NCI-H1417 (cell line): ENCODE results near the gene TRAF4.

Experiments
- DNase-seq, 3 experiments: peaks; one replicate each; lab custom pipeline; 2025; lab: John Stamatoyannopoulos, UW

TRAF4 gene, protein sequence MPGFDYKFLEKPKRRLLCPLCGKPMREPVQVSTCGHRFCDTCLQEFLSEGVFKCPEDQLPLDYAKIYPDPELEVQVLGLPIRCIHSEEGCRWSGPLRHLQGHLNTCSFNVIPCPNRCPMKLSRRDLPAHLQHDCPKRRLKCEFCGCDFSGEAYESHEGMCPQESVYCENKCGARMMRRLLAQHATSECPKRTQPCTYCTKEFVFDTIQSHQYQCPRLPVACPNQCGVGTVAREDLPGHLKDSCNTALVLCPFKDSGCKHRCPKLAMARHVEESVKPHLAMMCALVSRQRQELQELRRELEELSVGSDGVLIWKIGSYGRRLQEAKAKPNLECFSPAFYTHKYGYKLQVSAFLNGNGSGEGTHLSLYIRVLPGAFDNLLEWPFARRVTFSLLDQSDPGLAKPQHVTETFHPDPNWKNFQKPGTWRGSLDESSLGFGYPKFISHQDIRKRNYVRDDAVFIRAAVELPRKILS

DNA sequence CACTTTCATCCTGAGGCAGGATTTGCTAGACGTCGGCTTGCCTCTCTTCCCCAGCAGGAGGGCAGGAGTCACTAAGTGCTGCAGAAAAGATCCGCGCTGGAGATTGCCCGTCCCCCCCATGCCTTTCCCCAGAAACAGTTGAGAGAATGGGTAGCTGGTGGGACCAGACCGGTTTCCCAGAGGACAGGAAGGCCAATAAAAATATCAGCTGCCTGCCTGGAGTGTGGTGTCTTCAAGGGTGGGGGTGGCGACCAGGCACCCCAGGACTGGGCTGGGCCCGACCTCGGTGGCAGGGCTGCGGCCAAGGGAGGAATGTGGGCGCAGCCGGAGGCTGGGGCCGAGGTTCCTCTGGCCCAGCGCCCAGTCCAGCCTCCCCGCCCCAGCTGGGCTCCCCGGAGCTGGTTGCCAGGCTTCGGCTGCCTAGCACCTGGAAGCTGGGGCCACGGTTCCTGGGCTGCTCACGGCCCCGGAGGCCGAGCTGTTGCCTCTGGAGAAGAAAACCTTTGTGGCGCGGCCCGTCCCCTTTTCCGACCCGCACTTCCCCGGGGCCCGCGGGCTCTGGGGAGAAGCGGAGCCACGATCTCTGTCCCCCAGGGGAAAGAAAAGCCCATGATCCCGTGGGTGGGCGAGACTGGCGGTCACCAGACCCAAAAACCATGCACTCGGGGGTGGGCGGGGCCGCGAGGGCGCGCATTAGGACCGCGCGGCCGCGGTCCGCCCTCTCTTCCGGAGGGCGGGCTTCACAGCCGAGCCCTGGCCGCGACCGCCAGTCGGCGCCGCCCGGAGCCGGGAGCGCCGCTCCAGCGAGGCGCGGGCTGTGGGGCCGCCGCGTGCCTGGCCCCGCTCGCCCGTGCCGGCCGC, at the start of gene TRAF4:
Gene TRAF4 (plus strand): TSS at position 769 of the 861 bp plus-strand sequence. CDS start 102 bp downstream, outside the sequence.
- DNase-seq: peak; percentile 85 to 97 (median 94)

DNA sequence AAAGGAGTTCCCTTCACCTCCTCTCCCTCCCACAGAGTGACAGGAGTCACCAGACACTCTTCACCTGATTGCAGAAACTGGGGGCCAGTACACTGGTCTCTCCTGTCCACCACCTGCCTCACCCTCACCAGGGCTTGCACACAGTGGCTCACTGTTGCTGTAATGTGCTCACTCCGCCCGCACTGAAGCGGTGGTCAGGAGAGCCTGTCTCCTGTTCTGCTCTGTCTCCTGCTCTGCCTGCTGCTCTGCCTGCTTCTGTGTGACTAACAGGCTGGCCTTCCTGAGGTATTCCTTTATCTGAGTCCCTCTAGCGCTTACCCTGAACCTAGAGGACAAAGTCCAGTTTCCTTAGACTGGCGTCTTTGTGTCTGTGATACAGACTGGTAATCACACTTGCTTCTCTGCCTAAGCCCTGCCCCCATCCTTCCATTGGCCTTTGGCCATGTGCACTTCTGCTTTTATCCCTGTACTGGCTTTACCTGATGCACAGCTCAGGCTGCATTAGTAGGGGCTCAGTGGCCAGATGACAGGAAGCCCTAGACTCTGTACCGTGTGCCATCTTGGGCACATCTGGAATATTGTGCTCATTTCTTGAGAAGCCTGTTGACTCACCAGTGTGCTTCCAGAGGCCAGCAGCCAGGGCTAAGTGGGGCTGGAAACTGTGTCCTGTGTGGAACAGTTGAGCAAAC, 45.4 kb upstream of the TRAF4 start:
- no peak for DNase-seq

DNA sequence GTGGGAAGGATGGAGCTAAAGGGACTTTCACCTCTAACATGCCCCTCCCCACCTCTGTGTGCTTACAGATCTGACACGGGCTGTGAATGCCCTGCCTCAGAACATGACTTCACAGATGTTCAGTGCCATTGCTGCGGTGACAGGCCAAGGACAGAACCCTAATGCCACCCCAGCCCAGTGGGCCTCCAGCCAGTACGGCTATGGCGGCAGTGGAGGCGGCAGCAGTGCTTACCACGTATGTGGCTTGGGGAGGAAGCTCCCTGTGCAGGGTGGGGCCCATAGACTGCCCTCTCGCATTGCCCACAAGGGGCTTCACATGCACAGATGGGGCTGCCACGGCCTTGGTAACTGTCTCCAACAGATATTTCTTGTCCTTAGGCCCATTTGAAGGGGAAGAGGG, 43.5 kb upstream of the TRAF4 start:
- DNase-seq: no peak

DNA sequence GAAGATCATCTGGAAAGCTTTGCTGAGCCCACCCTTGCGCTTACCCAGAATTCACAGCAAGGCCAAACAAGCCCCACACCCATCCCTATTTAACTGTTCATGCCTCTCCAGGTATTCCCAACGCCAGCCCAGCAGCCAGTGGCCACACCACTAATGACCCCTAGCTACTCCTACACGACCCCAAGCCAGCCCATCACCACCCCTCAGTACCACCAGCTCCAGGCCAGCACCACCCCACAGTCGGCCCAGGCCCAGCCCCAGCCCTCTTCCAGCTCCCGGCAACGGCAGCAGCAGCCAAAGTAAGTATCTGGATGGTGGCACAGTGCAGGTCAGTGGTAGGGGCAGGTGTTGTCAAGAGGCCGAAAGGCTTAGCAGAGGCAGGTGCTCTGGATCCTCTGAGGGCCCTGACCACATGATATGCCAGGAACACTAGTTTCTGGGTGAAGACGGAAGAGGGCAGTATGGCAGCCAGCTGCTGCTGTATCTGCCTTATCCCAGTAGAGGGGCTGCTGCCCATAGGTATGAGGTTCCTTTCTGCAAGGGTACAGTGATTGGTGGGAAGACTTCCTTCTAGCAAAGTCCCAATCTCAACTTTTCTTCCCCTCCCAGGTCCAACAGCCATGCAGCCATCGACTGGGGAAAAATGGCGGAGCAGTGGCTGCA, 42.9 kb upstream of the TRAF4 start:
- no peak for DNase-seq

DNA sequence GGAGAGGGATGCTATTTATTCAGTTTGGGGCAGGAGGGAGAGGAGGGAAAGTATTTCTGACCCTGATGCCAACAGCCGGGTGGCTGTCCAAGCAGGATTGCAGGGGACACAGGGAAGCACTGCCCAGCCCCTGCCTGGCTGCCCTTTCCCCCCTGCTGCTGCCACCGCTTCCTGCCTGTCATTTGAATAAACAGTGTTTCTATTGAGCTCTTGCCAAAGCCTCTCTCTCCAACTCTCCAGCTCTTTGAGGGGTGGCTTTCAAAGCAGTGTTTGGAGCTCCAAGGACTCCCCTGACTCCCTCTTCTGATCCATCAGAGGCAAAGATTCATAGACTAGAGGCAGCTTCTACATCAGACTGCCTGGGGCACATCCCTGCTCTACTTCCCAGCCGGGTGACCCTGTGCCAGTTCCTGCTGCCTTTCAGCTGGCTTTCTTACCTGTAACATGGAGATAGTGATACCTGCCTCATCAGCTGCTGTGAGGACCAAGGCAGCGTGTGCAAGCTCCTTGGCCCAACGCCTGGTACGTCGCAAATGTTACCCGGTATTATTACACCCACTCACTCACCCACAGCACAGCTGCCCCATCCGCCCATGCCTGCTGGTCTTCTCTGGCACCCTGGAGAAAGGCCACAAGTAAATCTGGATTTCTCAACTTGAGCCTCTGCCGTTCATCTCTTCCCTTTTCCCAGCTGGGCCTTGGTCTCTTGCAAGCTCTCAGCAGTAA, 41.6 kb upstream of the TRAF4 start:
- no peak for DNase-seq

DNA sequence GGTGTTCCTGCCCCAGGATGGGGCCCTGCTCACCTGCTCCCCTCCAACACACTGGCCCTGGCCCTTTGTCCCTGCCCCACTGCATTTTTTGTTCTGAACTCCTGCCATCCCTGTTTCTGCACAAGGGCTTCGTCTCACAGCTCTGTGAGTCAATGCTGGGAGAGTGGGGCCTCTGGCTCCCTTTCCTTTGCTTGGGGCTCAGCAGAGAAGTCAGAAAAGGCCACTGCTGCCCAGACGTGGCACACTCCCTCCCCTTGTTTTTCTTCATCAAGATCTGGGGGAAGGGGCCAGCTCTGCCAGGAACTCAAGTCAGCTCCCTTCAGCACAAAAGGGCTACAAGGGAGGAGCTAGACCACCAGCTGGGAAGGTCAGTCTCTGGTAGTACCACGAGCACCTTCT, 41.1 kb upstream of the TRAF4 start:
- no peak for DNase-seq

DNA sequence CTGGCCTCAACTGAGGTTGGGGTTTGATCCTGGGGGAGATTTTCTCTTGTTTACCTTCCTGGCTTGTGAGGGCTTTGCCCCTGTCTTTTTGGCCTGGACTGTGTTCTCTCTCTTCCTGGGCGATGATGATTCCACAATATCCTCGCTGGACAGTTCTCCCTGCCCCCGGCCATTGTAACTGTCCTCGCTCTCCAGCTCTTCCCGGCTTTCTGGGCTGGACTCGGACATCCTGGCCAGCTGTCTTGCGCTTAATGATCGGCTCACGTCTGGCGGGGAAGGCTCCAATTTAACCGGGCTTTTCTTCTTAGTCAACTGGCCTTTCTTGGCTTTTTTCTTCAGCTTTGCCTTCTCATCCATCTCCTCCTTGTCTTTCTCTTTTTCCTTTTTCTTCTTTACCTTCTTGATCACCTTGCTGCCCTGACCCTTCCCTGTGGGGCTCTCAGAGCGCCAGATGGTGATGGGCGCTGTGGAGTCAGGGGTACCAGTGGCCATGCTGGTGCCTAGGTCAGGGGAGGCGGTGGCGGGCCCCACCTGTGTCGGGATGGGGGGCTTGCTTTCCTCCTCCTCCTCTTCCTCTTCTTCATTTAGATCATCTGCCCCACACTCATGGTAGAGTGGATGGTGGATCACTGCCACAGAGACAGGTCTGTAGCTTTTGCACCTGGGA, 40.1 kb upstream of the TRAF4 start:
- no peak for DNase-seq

DNA sequence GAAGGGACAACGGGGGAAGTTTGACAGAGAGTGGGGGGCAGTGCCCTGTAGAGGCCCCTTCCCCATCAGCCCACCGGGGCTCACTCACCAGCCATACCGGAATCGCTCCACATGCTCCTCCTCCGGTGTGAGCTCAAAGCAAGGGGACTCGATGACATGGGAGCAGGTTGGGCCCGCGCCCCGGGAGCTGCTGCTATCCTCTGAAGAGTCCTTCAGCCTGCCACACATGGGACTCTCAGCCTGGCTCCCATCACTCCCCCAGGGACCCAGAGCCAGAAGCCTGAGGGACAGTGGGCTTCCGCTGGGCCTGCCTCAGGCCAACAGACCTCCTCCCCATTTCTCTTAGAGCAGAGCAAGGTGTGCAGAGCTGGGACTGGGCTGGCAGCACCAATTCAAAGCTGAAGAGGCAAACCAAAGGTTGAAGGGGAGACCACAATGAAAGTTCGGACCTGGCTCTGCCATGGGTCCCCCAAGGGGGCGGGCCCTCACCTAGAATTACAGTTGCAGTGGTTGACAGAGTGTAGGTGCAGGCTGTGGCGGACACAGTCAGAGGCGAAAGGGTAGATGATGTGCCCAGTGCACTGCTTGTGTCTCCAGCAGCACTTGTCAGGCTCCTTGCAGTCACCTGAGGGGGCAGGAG, 39.5 kb upstream of the TRAF4 start:
- DNase-seq: no peak

DNA sequence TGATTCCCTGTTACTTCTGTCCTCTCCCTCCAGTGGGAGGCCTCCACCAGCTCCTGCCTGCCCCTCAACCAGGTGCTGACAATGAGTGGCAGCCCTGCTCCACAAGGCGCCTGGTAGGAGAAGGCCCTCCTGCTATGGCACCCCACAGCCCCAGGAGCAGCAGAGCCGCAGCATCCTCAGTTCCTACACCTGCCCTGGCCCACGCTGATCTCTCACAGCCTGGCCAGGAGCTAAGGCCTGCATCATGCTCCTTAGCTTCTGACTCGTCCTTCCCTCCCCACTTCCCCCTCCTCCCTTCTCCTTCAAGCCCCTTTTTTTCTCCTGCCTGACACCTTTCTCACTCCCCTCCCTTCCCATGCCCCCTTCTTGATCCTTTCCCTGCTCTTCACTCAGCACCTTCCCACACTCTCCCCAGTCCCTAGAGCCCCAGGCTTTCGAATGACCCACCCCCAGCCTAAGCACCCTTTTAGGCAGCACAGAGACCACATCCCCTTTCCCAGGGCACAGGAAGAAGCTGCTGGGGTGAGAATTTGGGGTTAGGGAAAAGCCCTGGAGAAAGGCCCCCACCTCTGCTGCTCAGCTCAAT, 38.6 kb upstream of the TRAF4 start:
- DNase-seq: no peak

DNA sequence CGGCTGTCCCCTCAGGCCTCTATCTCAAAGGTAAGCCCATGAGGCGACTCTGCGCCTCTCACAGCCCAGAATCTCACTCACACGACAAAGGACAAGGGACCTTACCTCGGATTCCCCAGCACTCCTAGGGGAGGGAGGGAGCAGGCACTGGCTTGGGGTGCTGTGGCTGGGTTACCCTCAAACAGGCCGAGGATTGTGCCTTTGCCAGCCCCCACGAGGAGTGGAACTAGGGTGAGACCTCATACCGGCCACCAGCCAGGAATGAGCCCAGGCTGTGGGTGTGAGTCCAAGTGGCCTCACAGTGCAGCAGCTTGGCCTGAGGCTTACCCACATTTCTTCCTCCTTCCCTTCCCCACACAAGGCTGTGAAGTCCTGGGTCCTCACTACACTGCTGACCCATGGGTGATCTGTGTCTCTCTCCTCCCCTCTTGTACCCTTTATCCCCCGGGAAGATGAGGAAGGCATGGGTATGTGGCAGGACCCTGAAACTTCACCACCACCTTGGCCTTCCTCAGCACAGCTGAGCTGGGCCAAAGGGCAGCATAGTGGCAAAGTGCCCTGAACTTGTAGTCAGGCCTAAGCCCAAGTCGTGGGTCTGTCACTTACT, 38.0 kb upstream of the TRAF4 start:
- DNase-seq: no peak

DNA sequence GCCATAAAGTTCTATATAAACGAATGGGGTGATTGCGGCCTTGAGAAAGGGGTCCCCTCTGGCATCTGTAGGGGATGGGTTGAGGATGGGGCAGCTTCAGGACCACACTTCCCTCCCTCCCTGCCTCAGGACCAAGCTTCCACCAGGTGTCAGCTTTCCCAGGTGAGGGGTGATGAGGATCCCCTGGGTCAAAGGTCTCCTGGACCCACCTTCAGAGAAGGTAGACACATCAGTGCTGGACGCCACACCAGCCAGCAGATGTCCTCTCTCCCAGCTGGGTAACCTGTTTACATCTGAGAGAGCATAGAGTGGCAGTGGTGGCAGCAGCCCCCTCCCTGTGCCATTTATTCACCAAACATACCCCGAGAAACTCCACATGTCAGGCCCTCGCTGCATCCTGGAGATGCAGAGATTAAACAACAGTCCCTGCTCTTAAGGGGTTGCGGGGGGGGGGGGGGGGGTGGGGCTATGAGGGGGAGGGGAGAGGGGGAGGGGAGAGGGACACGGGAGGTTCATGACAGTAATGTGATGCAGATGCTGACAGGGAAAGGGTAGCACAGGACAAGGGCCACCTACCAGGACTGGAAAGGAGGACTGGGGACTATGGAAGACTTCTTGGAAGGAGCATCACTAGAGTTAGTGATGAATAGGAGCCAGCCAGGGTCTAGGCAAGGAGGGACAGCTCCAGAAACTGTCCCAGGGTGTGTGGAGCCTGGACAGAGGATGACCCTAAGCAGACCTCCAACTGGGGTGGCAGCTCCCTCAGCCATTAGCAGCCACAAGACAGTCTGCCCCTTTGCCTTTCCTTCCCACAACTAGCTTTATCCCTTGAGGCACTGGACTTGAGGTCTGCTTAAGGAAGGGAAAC, 37.1 kb upstream of the TRAF4 start:
- no peak for DNase-seq

DNA sequence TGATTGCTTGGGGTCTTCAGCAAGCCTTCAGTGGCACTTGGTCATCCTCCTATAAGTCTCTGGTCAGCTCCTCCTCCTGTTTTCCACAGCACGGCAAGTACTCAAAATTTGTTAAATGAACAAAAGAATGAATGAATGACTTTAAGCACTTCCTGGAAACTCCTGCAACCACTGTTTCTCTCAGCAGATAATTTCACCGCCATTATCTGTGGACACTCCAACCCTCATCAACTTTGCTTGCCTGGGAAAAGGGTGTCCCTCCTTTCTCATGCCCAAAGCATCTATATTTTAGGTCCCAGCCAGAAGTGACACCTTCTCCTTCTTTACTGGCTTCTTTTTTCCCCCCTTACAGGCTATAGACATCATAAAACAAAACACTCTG, 36.5 kb upstream of the TRAF4 start:
- no peak for DNase-seq

DNA sequence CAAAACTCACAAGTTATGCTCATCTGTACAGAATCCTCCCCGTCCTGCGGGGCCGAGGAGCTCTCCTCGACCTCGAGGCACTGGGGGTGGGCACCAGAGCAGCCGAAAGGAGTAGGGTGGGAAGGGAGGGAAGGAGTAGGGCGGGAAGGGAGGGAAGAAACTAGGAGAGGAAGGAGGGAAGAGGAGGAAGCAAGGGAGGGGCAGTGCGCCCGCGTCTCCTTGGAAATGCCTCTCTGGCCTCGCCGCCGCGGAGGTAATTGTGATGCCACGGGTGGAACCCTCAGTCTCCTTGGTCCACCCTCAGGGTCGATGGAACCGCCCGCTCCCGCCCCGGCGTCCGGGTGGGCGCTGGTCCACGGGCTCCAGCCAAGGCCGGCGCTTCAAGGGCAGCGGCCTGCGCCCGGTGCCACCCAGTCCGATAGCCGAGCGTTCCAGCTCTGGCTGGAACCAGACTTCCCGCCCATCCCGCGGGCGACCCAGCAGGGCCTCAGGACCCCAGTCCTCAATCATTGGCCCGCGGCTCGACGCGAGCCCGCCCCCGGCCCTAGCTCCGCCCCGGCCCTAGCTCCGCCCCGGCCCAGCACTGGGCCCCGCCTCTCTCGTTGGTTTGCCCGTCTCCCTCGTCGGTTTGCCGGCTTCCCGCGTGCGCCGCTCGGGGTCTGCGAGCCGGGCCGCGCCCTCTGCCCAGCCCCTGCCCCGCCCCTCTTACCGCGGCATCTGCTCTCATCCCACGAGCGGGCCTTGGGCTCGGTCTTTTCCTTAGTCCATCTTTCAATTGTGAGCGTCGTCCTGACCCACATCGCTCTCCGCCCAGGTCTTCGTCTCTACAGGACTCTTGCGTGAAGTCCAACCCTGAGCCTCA, 32.7 kb upstream of the TRAF4 start:
- peak; percentile 88 to 96 (median 96) for DNase-seq

DNA sequence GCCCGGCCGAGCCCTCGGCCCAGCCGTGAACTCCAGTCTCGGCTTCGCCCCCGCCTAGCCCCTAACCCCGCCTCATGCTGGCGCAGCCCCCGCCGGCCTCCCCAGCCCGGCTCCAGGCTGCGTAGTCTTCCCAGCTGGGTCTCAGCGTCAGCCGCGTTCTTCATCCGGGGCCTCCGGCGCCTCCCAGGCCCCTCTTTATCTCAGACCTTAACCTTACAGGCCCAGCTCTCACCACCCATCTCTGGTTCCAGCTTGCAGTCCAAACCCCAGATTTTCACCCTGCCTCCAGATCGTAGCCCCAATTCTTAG, 32.1 kb upstream of the TRAF4 start, which contains the start of gene PROCA1:
Gene PROCA1 (minus strand): TSS at position 166 of the 309 bp plus-strand sequence. CDS start 228 bp downstream, outside the sequence.
- DNase-seq: no peak

DNA sequence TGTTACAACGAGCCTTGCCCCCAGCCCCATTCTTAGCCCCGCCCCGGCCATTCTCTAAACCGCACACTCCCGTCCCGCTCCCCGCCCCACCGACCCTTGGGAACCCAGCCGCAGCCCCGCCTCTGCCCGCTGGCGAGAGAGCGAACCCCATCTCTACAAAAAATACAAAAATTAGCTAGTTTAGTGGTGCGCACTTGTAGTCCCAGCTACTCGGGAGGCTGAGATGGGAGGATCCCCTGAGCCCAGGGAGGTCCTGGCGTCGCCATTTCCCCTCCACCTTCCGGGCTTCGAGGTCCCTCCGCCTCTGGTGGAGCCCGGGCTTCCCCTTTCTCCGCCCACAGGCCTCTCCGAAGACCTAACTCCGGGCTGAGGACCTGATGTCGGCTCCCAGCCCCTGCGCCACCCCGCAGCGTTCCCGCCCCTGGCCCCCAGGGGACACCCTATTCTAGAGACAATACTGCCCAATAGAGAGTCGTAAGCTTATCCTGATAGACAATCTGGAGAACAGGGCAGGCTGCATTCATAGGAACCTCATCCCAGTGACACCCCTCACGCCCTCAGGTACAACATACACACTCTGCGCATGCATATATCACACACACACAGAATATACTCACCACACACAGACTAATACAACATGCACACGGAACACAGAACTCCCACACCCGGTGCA, 31.6 kb upstream of the TRAF4 start:
- DNase-seq: no peak

DNA sequence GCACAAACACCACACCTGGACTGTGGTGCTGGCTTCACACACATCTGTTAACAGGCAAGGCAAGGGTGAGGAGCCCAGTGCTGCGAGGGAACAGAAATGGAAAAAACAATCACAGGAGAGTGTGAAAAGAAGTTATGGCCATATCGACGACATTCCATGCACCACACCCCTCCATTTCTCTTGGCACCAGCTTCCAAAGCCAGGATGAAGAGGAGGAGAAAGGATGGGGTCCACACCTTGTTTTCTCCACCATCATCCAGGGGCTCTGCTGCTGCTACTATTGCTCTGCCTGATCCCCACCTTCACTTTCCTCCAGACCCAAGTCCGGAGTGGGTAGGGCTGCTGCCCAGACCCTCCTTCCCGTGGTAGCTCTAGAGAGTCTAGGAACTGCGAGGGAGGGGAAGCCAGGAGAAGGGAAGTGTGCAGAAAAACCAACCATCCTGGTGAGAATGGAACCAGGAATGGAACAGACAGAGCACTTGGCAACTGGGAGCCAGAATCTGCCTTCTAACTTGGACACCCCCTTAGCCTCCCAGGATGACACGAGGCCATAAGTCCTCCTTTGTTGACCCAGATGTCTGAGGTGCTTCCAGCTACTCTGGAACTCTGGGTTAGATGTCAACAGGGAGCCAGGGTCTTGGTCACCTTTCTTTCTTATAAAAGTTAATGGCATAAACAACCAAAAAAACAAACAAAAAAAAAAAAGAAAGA, 31.0 kb upstream of the TRAF4 start:
- no peak for DNase-seq
